Forelimb muscle (tissue), 1 donor: ENCODE measurements around the gene ACAN. TPM values are rescaled to one million over a fixed set of nuclear protein-coding genes. Genes with fewer than 3 reads are reported as not detected.

Source experiments
- polyA plus RNA-seq: library from polyadenylated mRNA; unstranded; fragments of 120-200 nt; gene quantifications from one replicate; pipeline ENCODE4 v1.2.1, GENCODE V29; 2013; ENCODE audit not compliant: insufficient read length

ACAN gene
- polyA plus RNA-seq, 1 donor = 4.1 TPM

Other genes with a start within 250 kb of the ACAN start
- gene AEN, start 182.1 kb upstream of the ACAN start, polyA plus RNA-seq = 4.9 TPM
- gene ISG20, start 164.4 kb upstream of the ACAN start, polyA plus RNA-seq = 0.62 TPM
- gene HAPLN3, start 92.1 kb downstream of the ACAN start, polyA plus RNA-seq = 9.4 TPM
- gene MFGE8, start 109.9 kb downstream of the ACAN start, polyA plus RNA-seq = 164 TPM